Lung microvascular endothelial cell (primary cell): ENCODE results near the gene ASF1A. TPM values are rescaled to one million over a fixed set of nuclear protein-coding genes. Genes with fewer than 3 reads are reported as not detected.
"Not testable (repeated sequence)": the region's sequence is repeated elsewhere in the genome, so short reads cannot be mapped to it uniquely, and the experiment has no call there.

Source experiments
- DNase-seq, 2 donors: peaks; one replicate each; pipeline versions ENCODE4 v3.0.0 to v3.0.0-alpha.2; 2010; ENCODE audit warnings: low read depth in 2 of 2
- total RNA-seq: library from RNA; depleted of rRNA; stranded (reverse); fragments of >200 nt; gene quantifications from 2 replicates; pipeline ENCODE4 v1.2.1, GENCODE V29; 2014

ASF1A gene
- 16.5 and 19.2 TPM in 2 replicates for total RNA-seq

DNA sequence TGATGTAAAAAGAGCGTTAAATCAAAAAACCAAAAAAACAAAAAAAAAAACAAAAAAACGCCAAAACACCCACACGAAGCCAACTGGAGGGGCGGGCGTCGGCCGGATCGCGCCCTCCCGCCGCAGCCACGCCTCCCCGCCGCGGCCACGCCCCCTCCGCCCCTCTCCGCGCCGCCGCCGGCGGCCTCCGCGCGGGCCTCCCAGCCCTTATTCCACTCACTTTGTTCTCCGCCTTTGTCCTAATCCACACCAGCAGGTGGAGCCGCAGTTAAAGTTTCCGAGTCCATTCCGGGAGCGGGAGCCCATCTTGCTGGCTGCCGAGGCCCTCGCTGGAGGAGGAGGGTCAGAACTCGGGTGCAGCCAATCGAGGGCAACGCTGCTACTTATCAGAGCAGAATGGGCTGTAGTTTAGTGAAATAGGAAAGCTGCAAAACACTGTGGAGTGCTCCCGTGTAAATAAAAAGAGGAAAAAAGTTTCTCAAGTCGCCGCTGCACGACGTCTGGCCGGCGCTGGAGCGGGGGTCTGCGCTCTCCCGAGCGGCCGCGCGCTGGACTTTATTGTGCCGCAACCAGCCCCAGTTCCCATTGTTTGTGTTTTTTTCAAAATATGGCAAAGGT, at the start of gene ASF1A:
ASF1A (plus strand) TSS at position 346 of the 618 bp plus-strand sequence; CDS start at position 608, 262 bp downstream.
- DNase-seq = peak; percentile 98

DNA sequence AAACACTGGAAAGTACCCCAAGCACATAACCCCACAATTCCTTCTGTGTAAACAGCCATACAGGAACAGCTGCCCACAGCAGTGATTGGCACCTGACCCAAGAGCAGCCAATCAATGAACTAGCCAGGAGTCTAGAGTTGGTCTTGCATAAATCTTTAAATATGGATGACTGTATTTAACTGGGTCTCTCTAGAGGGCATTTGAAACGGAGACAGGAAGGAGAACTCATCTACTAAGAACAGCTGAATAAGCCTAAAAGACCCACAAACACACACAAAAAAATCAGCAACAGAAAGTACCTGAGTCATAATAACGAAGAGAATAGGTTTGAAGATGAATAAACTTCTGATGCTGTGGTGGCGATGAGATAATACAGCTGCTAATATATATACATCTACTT, 49.0 kb upstream of the ASF1A start:
- DNase-seq = no peak

DNA sequence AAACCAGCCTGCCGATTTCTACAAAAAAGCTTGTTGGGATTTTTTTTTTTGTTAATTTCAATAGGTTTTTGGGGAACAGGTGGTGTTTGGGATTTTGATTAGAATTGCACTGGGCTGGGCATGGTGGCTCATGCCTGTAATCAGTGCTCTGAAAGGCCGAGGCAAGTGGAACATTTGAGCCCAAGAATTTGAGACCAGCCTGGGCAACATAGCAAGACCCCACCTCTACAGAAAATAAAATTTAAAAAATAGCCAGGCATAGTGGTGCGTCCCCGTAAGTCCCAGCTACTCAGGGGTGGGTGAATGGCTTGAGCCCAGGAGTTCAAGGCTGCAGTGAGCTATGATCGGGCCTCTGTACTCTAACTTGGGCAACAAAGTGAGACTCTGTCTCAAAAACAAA, 40.5 kb upstream of the ASF1A start:
- no peak for DNase-seq

DNA sequence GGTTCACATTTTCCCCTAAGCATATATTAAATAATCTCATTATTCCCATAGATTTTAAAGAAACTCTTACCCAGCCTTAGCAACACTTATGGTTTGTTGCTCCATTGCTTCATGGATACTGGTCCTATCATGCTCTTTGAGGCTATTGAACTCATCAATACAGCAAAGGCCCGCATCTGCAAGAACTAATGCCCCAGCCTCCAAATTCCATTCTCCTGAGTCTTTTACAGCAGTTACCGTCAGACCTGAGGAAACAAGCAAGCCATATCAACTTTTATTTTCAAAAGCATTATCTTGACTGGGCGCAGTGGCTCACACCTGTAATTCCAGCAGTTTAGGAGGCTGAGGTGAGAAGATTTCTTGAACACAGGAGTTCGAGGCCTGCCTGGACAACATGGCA, 37.7 kb upstream of the ASF1A start:
- DNase-seq = no peak

DNA sequence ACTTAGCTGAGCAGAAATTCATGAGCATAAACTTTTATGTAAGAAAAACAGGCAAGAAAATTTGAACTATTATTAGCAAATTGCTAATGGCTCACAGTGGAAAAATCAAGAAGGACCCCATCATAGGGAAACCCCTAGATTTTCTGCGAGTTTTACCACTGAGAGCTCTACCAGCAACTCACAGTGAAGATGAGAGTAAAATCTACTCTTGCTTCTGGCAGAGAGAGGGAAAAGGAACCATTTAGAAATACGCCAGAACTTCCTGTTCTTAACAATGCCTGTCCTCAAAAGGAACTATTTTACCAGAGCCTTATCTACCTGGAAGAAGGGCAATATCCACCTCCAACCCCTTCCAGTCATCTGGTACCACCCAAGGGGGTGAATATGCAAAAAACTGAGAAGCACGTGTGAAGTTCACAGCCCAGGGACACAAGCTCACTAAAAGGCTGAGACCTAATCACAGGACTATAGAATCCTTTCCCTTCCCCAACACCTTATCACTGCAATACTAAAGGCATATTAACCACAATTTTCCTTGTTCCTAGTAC, 34.4 kb upstream of the ASF1A start:
- no peak for DNase-seq

DNA sequence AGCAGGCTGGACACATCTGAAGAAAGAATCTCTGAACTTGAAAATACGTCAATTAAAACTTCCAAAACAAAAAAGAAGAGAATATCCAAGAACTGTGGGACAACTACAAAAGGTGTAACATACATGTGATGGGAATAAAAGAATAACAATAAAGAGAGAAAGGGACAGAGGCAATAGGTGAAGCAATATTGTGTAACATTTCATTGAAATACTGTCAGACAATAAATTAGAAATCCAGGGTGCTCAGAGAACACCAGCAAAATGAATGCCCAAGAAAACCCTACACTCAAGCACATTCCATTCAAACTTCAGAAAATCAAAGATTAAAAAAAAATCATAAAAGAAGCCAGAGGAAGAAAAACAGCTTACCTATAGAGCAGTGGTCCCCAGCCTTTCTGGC, 33.6 kb upstream of the ASF1A start:
- no peak for DNase-seq

DNA sequence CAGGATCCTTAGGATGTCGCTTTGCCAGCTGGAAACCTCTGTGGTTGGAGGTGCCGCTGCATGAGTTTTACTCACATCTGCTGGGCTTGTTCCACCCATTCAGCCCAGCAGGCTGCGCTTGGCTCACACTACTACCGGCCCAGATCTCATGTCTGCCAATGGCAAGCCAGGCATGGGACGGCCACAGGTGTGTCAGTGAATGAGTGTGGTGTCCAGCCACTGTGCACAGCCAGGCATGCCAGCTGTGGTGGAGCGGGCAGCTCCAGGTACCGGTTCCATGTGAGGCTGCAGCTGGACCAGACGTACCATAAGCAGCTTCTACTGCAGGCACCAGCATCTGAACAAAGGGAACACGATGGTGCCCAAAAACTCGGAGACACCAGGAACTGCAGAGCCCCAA, 33.1 kb upstream of the ASF1A start:
- DNase-seq = no peak

DNA sequence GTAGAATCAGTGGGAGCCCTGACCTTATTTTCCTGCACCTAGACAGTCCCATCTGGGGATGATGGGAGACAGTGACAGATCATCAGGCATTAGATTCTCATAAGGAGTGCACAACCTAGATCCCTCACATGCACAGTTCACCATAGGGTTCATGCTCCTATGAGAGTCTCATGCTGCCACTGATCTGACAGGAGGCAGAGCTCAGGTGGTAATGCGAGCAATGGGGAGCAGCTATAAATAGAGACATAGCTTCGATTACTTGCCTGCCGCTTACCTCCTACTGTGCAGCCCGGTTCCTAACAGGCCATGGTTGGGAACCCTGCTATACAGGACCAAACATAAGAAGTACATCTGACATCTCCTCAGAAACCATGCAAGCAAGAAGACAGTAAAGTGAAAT, 31.5 kb upstream of the ASF1A start:
- DNase-seq = no peak

DNA sequence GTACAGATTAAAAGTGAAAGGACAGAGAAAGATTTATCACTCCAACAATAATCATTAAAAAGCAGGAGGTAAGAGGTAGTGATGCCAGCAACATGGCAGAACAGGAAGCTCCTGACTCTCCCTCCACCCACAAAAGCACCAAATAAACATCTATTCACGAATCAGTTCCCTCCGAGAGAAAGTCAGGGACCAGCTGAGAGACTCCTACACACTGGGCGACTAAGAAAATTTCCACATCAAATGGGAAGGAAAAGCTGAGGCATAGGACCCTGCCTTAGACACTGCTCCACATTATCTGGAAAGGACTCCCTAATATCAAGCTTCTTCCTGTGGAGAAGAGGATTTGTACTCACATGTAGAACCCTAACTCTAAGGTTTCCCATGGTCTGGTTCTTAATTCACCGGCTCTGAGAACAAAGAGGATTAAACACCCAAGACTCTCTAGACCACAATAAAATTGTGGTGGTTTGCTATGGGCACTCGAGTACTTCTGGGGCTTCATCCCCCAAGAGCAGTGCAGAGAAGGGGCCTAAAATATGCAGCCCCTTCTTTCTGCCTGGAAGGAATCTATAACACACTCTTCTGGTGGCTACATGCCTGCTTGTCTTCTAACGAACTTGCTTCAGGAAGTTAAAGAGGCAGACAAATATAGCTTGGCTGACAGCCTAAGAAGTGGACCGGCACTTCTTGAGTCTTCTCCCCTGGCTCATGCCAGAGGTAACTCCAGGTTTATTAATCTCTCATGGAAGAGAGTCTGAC, 29.4 kb upstream of the ASF1A start:
- DNase-seq = peak in 1 of 2 donors; percentile 44

DNA sequence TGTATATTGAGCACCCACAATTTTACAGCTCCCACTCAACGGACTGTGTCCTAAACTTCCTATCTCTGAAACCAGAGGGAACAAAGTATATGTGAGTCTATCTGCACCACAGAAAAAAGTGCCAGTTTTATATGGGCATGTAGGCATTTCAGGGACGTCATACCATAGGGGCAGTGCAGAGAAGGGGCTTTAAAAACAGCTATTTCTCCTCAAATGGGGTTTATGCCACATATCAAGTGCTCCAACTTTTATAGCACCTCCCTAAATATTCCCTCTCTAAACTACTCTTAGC, 28.9 kb upstream of the ASF1A start:
- DNase-seq = no peak

DNA sequence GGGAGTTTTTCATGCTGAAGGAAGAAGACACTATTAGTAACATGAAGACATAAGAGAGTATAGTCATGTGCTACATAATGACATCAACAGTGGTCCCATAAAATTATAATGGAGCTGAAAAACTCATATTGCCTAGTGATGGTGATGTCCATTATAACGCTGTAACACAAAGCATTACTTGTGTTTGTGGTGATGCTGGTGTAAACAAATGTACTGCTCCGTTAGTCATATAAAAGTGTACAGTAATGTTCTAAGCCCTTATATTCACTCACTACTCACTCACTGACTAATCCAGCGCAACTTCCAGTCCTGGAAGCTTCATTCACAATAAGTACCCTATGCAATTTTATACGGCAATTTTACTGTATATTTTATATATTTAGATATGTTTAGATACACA, 26.8 kb upstream of the ASF1A start:
- no peak for DNase-seq

DNA sequence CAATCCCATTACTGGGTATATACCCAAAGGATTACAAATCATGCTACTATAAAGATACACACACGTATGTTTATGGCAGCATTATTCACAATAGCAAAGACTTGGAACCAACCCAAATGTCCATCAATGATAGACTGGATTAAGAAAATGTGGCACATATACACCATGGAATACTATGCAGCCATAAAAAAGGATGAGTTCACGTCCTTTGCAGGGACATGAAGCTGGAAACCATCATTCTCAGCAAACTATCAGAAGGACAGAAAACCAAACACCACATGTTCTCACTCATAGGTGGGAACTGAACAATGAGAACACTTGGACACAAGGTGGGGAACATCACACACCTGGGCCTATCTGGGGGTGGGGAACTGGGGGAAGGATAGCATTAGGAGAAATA, 25.1 kb upstream of the ASF1A start:
- DNase-seq = not testable (repeated sequence)

DNA sequence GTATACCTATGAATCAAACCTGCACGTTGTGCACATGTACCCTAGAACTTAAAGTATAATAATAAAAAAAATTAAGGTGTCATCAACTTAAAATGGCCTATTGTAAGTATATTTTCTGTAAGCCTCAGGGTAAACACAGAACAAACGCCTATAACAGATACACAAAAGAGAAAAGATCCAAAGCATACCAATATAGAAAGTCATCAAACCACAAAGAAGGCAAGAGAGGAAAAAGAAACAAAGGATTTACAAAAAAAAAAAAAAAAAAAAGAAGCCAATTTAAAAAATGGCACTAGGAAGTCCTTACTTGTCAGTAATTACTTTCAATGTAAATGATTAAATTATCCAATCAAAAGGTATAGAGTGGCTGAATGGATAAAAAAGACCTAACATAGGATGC, 24.6 kb upstream of the ASF1A start:
- peak in 1 of 2 donors; percentile 26 for DNase-seq

DNA sequence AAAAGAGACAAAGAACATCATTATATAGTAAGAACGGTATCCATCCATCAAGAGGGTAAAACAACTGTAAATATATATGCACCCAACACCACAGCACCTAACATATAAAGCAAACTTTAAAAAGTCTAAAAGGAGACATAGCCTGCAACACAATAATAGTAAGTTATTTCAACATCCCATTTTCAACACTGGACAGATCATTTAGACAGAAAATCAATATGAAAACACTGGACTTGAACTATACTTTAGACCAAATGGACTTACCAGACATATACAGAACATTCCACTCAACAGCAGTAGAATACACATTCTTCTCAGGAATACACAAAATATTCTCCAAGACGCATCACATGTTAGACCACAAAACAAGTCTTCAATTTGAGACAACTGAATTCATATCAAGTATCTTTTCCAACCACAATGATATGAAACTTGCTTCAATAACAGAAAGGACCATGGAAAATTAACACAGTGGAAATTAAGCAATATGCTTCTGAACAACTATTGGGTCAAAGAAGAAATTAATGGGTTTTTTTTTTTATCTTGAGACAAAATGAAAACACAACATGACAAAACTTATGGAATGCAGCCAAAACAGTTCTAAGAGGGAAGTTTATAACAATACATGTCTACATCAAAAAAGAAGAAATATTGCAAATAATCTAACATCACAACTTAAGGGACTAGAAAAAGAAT, 23.9 kb upstream of the ASF1A start:
- peak in 1 of 2 donors; percentile 87 for DNase-seq

DNA sequence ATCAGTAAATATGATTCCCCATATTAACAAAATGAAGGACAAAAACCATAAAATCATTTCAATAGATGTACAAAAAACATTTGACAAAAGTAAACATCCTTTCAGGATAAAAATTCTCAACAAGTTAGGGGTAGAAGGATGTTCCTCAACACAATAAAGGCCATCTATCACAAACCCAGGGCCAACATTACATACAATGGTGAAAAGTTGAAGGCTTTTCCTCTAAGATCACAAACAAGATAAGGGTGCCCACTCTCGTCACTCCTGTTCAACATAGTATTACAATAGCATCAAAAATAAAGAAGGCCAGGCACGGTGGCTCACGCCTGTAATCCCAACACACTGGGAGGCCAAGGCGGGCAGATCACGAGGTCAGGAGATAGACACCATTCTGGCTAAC, 22.6 kb upstream of the ASF1A start:
- DNase-seq = peak; percentile 53 to 56

DNA sequence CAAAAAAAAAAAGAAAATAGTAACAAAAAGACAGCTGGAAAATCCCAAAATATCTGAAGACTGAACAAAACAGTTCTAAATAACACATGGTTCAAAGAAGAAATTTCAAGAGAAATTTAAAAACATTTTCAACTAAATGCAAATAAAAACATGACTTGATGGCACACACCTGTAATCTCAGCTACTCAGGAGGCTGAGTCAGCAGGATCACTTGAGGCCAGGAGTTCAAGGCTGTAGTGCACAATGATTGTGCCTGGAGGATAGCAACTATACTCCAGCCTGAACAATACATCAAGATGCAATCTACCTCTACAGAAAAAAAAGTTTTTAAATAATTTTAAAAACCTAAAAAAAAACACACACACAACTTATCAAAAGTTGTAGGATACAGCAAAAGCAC, 21.6 kb upstream of the ASF1A start:
- DNase-seq = no peak

DNA sequence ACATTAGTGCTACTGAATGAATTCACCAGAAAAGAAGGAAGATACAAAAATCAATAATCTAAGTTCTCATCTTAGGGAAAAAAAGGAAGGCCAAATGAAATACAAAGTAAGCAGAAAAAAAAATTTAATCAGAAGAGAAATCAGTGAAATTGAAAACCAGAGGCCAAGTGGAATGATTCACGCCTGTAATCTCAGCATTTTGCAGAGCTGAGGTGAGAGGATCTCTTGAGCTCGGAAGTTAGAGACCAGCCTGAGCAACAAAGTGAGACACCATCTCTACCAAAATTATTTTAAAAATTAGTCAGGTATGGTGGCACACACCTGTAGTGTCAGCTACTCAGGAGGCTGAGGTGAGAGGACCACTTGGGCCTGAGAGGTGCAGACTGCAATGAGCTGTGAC, 21.2 kb upstream of the ASF1A start:
- no peak for DNase-seq

DNA sequence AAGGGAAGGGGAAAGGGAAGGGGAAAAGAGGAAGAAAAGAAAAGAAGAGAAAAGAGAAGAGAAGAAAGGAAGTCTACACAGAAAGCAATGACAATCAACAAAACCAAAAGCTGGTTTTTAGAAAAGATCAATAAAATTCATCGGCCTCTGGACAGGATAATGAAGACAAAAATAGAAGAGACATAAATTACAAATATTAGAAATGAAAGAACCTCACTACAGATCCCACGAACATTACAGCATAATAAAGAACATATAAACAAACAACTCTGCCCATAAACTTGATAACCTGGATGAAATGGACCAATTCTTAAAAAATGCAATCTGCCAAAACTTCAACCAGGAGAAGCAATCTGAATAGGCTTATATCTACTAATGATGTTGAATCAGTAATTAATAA, 20.7 kb upstream of the ASF1A start:
- DNase-seq = no peak

DNA sequence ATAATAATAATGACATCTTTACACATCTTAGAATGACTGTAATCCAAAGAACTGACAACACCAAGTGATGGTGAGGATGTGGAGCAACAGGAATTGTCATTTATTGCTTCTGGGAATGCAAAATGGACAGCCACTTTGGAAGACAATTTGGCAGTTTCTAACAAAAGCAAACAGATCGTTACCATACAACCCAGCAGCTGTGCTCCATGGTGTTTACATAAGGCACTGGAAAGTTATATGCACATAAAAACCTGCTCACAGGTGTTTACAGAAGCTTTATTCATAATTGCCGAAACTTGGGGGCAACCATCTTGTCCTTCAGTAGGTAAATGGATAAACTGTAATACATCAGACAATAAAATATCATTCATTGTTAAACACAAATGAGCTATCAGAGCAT, 18.3 kb upstream of the ASF1A start:
- no peak for DNase-seq

DNA sequence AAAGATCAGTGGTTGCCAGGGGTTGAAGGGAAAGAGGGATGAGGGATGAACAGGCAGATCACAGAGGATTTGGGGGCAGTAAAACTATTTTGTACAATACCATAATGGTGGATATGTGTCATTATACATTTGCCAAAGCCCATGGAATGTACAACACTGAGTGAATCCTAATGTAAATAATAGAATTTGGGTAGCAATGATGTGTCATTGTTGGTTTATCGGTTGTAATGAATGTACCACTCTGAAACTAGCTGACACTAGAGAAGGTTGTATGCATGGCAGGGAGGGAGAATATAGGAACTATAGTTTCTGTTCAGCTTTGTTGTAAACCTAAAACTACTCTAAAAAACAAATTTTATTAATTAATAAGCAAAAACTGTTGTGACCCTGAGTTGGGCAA, 17.8 kb upstream of the ASF1A start:
- no peak for DNase-seq

DNA sequence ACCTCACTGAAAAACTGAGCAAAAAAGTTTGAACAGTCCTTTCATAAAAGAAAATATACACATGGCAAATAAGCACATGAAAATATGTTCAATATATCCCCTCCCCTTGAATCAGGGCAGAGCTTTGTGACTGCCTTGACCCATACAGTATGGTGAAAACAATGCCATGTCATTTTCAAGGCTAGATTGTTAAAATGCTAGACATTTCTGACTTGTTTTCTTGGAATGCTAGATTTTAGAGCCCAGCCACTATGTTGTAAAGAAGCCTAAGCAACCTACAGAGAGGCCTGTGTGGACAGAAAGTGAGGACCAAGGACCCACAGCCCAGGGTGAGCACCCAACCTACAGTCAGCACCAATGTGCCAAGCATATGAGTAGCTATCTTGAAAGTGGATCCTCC, 17.1 kb upstream of the ASF1A start:
- DNase-seq = no peak

DNA sequence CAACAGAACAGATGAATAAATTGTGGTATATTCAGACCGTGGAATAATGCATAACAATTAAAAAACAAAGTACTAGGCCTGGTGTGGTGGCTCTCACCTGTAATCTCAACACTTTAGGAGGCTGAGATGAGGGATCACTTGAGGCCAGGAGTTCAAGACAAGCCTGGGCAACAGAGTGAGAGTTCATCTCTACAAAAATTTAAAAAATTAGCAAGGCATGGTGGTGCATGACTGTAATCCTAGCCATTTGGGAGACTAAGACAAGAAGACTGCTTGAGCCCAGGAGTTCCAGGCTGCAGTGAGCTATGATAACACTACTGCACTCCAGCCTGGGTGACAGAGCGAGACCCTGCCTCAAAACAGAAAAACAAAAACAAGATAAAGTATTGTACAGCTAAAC, 16.1 kb upstream of the ASF1A start:
- no peak for DNase-seq
